Renal cortex interstitium (tissue), 15 donors: ENCODE results near the gene PPP1CA. TPM values are rescaled to one million over a fixed set of nuclear protein-coding genes. Genes with fewer than 3 reads are reported as not detected.

ENCODE experiments used
- DNase-seq, 11 donors: peaks; one replicate each; pipeline ENCODE4 v3.0.0-alpha.2; 2013; ENCODE audit warnings: low read depth in 9 of 11, low spot score in 4 of 11; ENCODE audit errors: extremely low read depth in 1 of 11
- long read RNA-seq, 16 experiments: transcript quantifications; one replicate each; lab custom pipeline, GENCODE V29; 2026
- polyA plus RNA-seq, 3 donors: library from polyadenylated mRNA; unstranded; fragments of 120-200 nt; gene quantifications; one replicate each; pipeline ENCODE4 v1.2.1, GENCODE V29; 2013; ENCODE audit not compliant: insufficient read length in 3 of 3

The PPP1CA gene
- polyA plus RNA-seq, result 100 to 1,000 TPM; 149 to 172 (median 156) TPM
- long read RNA-seq, donor 1, transcript PPP1CA-203 (7 exons, 1,476 nt), result major isoform, 62 of 88 reads
- long read RNA-seq, donor 1, transcript PPP1CA-202 (6 exons, 1,054 nt), result minor isoform, 5 of 88 reads
- long read RNA-seq, donor 1, partial matches to known transcripts, result 16 of 88 reads
- long read RNA-seq, donor 1, other reads (novel, unspliced or antisense), result 0 of 88 reads
- long read RNA-seq, donor 2, transcript PPP1CA-203 (7 exons, 1,476 nt), result major isoform, 68 of 88 reads
- long read RNA-seq, donor 2, partial matches to known transcripts, result 13 of 88 reads
- long read RNA-seq, donor 2, other reads (novel, unspliced or antisense), result 0 of 88 reads
- long read RNA-seq, donor 3, transcript PPP1CA-203 (7 exons, 1,476 nt), result major isoform, 106 of 153 reads
- long read RNA-seq, donor 3, transcript PPP1CA-204 (6 exons, 1,677 nt), result minor isoform, 9 of 153 reads
- long read RNA-seq, donor 3, partial matches to known transcripts, result 34 of 153 reads
- long read RNA-seq, donor 3, other reads (novel, unspliced or antisense), result 0 of 153 reads
- long read RNA-seq, donor 4, transcript PPP1CA-204 (6 exons, 1,677 nt), result minor isoform, 7 of 110 reads
- long read RNA-seq, donor 4, transcript PPP1CA-203 (7 exons, 1,476 nt), result major isoform, 72 of 110 reads
- long read RNA-seq, donor 4, partial matches to known transcripts, result 25 of 110 reads
- long read RNA-seq, donor 4, other reads (novel, unspliced or antisense), result 0 of 110 reads
- long read RNA-seq, donor 5, result 0 reads
- long read RNA-seq, donor 6, transcript PPP1CA-204 (6 exons, 1,677 nt), result minor isoform, 6 of 109 reads
- long read RNA-seq, donor 6, transcript PPP1CA-203 (7 exons, 1,476 nt), result major isoform, 69 of 109 reads
- long read RNA-seq, donor 6, partial matches to known transcripts, result 32 of 109 reads
- long read RNA-seq, donor 6, other reads (novel, unspliced or antisense), result 0 of 109 reads
- long read RNA-seq, donor 7, transcript PPP1CA-204 (6 exons, 1,677 nt), result minor isoform, 9 of 146 reads
- long read RNA-seq, donor 7, transcript PPP1CA-203 (7 exons, 1,476 nt), result major isoform, 87 of 146 reads
- long read RNA-seq, donor 7, transcript PPP1CA-202 (6 exons, 1,054 nt), result minor isoform, 6 of 146 reads
- long read RNA-seq, donor 7, partial matches to known transcripts, result 41 of 146 reads
- long read RNA-seq, donor 7, other reads (novel, unspliced or antisense), result 0 of 146 reads
- long read RNA-seq, donor 8, transcript PPP1CA-202 (6 exons, 1,054 nt), result minor isoform, 5 of 198 reads
- long read RNA-seq, donor 8, transcript PPP1CA-204 (6 exons, 1,677 nt), result minor isoform, 5 of 198 reads
- long read RNA-seq, donor 8, transcript PPP1CA-203 (7 exons, 1,476 nt), result major isoform, 128 of 198 reads
- long read RNA-seq, donor 8, partial matches to known transcripts, result 51 of 198 reads
- long read RNA-seq, donor 8, other reads (novel, unspliced or antisense), result 6 of 198 reads
- long read RNA-seq, donor 9, transcript PPP1CA-203 (7 exons, 1,476 nt), result major isoform, 94 of 137 reads
- long read RNA-seq, donor 9, transcript PPP1CA-204 (6 exons, 1,677 nt), result minor isoform, 8 of 137 reads
- long read RNA-seq, donor 9, transcript PPP1CA-202 (6 exons, 1,054 nt), result minor isoform, 7 of 137 reads
- long read RNA-seq, donor 9, partial matches to known transcripts, result 27 of 137 reads
- long read RNA-seq, donor 9, other reads (novel, unspliced or antisense), result 0 of 137 reads
- long read RNA-seq, donor 10, transcript PPP1CA-203 (7 exons, 1,476 nt), result major isoform, 62 of 195 reads
- long read RNA-seq, donor 10, partial matches to known transcripts, result 123 of 195 reads
- long read RNA-seq, donor 10, other reads (novel, unspliced or antisense), result 5 of 195 reads
- long read RNA-seq, donor 11, transcript PPP1CA-203 (7 exons, 1,476 nt), result major isoform, 52 of 76 reads
- long read RNA-seq, donor 11, partial matches to known transcripts, result 18 of 76 reads
- long read RNA-seq, donor 11, other reads (novel, unspliced or antisense), result 0 of 76 reads
- long read RNA-seq, donor 12, transcript PPP1CA-203 (7 exons, 1,476 nt), result major isoform, 24 of 40 reads
- long read RNA-seq, donor 12, partial matches to known transcripts, result 11 of 40 reads
- long read RNA-seq, donor 12, other reads (novel, unspliced or antisense), result 0 of 40 reads
- long read RNA-seq, donor 13, result 0 reads
- long read RNA-seq, donor 14, transcript PPP1CA-203 (7 exons, 1,476 nt), result major isoform, 66 of 87 reads
- long read RNA-seq, donor 14, partial matches to known transcripts, result 15 of 87 reads
- long read RNA-seq, donor 14, other reads (novel, unspliced or antisense), result 0 of 87 reads
- long read RNA-seq, donor 15, transcript PPP1CA-203 (7 exons, 1,476 nt), result major isoform, 49 of 66 reads
- long read RNA-seq, donor 15, transcript PPP1CA-202 (6 exons, 1,054 nt), result minor isoform, 5 of 66 reads
- long read RNA-seq, donor 15, partial matches to known transcripts, result 11 of 66 reads
- long read RNA-seq, donor 15, other reads (novel, unspliced or antisense), result 0 of 66 reads
- long read RNA-seq, donor 16, transcript PPP1CA-204 (6 exons, 1,677 nt), result minor isoform, 12 of 1,236 reads
- long read RNA-seq, donor 16, transcript PPP1CA-202 (6 exons, 1,054 nt), result minor isoform, 10 of 1,236 reads
- long read RNA-seq, donor 16, transcript PPP1CA-203 (7 exons, 1,476 nt), result major isoform, 217 of 1,236 reads
- long read RNA-seq, donor 16, partial matches to known transcripts, result 698 of 1,236 reads
- long read RNA-seq, donor 16, other reads (novel, unspliced or antisense), result 294 of 1,236 reads

DNA sequence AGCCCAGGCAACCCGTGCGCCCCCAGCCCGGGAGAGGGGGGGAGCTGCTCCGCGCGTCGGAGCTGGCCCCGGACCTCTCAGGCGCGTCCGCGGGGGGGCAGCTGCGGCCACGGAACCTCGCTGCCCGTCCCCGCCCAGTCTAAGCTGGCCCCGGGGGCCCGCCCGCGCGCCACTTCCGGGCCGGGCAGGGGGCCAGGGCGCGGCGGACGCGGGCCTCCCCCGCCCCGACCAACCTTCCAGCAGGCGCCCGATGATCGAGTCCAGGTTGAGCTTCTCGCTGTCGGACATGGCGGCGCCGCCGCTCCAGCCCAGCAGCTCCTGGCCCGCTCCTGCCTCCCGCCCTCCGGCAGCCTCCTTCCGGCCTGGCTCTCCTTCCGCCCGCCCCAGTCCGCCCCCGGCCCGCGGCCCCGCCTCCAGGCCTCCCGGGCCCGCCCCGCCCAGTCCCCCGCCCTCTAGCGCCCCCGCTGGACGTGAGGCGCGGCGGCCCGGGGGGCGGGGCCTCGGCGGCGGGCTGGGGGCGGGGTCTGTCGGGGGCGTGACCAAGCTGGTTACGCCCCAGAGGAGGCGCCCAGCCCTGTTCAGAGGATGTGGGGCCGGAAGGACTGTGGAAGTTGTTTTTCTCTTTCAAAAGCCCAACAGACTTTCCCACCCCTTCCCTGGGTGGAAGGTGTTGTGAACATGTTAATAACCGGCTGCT, at the start of gene PPP1CA:
PPP1CA (minus strand) TSS at position 364 of the 697 bp plus-strand sequence; CDS start at position 288, 76 bp downstream.
- DNase-seq, result peak in 10 of 11 donors; percentile 69 to 89 (median 84)

- no peak for DNase-seq
Measured at GRCh38 chr11:67450796-67451657, 49.4 kb upstream of the PPP1CA start.

GRCh38 chr11:67449116-67449844, 47.6 kb upstream of the PPP1CA start:
- DNase-seq, result no peak

GRCh38 chr11:67448220-67448609, 46.6 kb upstream of the PPP1CA start:
- DNase-seq, result no peak

- DNase-seq, result no peak
Measured at GRCh38 chr11:67445515-67445914, 43.9 kb upstream of the PPP1CA start.

DNA sequence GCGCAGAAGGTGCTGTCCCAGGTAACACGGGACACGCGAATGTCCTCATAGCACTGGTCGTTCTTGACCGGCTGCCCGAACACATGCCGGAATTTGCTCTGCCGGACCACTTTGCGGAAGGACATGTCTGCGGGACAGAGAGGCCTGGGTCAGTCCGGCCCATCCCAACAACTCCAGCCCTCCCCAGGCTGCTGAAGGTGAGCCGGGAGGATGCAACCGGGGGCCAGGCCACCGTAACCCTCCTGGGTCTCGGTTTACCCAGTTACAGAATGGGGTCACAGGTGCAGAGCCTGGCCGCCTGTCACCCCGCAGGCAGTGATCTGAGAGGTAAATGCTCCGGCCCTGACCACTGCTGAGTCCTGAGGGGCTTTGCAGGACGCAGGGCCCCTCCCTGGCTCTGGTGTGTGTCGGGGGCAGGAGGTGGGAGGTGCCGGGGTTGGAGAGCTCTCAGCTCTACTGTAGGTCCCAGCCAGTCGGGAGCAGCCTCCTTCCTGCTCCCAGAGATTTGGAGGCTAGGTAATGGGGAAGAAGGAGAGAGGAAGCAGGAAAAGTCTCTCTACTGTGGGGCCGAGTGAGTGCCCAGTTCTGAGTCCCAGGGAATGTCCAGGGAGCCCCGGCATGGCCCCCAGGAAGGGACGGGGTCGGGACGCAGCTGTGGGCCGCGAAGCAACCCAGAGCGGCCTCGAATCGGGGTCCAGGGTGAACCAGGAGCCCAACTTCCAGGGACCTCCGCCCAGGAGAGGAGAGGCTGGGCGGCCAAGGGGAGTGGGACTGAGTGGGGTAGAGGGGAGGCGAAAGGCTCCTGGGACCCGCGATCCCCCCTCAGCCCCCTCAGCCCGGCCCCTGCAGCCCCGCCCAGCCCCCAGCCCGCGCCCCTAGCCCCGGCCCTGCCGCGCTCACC, 41.1 kb upstream of the PPP1CA start:
- DNase-seq, result no peak

GRCh38 chr11:67441731-67442351, 40.2 kb upstream of the PPP1CA start:
- no peak for DNase-seq

DNA sequence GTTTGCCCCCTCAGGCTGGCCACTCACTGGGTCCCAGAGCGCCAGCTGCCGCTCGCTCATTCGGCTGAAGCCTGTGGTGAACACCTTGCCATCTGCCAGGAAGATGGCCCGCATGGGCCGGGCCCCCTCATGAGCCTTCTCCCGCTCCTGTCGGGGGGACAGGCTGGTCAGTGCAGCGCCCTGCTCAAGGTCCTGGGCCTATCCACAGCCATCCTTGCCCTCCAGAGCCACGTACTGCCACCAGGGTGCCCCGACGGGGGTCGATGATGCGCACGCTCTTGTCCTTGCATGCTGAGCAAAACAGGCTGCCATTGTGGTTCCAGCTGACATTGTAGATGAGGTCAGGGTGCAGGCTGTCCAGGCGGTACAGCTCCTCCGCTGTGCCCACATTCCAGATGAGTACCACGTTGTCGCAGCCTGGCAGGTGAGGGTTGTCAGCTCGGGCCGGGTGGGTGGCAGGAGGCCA, 39.5 kb upstream of the PPP1CA start:
- no peak for DNase-seq

GRCh38 chr11:67440229-67441097, 38.8 kb upstream of the PPP1CA start:
- no peak for DNase-seq

DNA sequence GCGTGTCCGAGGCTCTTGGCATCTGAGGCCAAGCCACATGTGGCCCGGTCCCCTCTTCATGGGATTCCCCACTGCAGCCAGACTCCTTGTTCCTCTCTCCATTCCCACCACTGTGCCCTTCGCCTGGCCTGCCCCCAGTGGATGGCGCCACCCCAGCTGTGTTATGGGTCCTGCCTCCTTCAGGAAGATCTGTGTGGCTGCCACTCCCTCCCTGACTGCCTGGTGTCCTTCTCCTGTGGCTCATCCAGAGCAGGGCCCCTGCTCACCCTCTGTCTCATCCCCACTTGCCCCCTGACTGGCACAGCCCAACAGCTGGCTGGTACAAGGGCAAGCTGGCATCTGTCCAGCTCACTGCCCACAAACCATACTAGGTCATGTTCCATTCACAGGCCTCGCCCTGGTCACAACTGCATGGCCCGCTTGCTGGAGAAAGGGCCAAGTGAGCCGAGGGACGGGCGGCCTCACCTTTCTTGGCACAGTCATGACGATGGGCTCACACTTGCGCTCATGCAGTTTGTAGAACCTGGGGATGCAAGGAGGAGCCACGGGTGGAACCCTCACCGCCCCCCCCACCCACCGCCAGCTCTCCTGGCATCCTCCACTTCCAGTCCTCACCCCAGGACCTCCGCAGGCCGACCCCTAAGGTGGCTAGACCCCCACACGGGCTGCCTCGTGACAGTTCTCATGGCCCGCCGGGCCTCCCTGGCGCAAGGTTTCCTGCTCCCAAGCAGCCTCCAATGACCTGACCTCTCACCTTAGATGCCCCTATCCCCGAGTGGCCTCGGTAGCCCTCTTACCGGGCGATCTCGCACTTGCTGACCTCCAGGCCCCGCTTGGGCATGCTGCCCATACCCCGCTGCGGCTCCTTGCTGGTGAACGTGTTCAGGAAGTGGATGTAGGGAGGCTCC, 37.9 kb upstream of the PPP1CA start:
- DNase-seq, result no peak
